ENCODE results near the gene AKT2.
A peak's percentile ranks its signal among the peaks of the same experiment; 100 is the strongest.

AKT2 gene

GRCh38 chr19:40236366-40236765, 48.8 kb downstream of the AKT2 start:
- H4K20me1 ChIP-seq (ENCODE audit: insufficient read depth, low read length, poor library complexity, severe bottlenecking): no peaks in the 10 kb centered on the region
- peaks cover 79% of the 10 kb centered on the region; the same call in 1 of the 2 replicates for H3K36me3 ChIP-seq (ENCODE audit: insufficient read depth, low read length)
- TF ChIP-seq EZH2phosphoT487 (IDR thresholded peaks at IDR 0.05; ENCODE audit: borderline replicate concordance): no peak
- TF ChIP-seq, protein P1, sequence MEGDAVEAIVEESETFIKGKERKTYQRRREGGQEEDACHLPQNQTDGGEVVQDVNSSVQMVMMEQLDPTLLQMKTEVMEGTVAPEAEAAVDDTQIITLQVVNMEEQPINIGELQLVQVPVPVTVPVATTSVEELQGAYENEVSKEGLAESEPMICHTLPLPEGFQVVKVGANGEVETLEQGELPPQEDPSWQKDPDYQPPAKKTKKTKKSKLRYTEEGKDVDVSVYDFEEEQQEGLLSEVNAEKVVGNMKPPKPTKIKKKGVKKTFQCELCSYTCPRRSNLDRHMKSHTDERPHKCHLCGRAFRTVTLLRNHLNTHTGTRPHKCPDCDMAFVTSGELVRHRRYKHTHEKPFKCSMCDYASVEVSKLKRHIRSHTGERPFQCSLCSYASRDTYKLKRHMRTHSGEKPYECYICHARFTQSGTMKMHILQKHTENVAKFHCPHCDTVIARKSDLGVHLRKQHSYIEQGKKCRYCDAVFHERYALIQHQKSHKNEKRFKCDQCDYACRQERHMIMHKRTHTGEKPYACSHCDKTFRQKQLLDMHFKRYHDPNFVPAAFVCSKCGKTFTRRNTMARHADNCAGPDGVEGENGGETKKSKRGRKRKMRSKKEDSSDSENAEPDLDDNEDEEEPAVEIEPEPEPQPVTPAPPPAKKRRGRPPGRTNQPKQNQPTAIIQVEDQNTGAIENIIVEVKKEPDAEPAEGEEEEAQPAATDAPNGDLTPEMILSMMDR (conservative IDR thresholded peaks at IDR 0.05; ENCODE audit: low read length): no peak

GRCh38 chr19:40236026-40236355, 49.2 kb downstream of the AKT2 start:
- H3K9me2 ChIP-seq (replicated peaks; ENCODE audit: low read depth, low read length): no peaks in the 10 kb centered on the region
- H3K4me2 ChIP-seq (ENCODE audit: low read depth, low read length, poor library complexity, severe bottlenecking): no peak overlapping the region
- H4K20me1 ChIP-seq (ENCODE audit: insufficient read depth, low read length, poor library complexity, severe bottlenecking): no peaks in the 10 kb centered on the region
- no peaks in the 10 kb centered on the region for H3K4me1 ChIP-seq (ENCODE audit: insufficient read depth, low read length, poor library complexity, severe bottlenecking)
- no peaks in the 10 kb centered on the region for H3K27me3 ChIP-seq (ENCODE audit: insufficient read depth, low read length, poor library complexity, severe bottlenecking)
- no peak overlapping the region for H3K9ac ChIP-seq (ENCODE audit: low read depth, low read length, poor library complexity, severe bottlenecking)
- H3K9me3 ChIP-seq (ENCODE audit: insufficient read depth, low read depth, low read length): no peaks in the 10 kb centered on the region
- no peaks in the 10 kb centered on the region for H3F3A ChIP-seq (ENCODE audit: low read depth)
- no peaks in the 10 kb centered on the region for H3K79me2 ChIP-seq (ENCODE audit: insufficient read depth, low read length)
- no peak for TF ChIP-seq EZH2phosphoT487 (IDR thresholded peaks at IDR 0.05; ENCODE audit: borderline replicate concordance)
- H3K4me3 ChIP-seq (ENCODE audit: low read length, poor library complexity, severe bottlenecking): no peak overlapping the region
- peaks cover 75% of the 10 kb centered on the region; the same call in 1 of the 2 replicates for H3K36me3 ChIP-seq (ENCODE audit: insufficient read depth, low read length)
- H2AFZ ChIP-seq (ENCODE audit: low read length): no peak overlapping the region

More at GRCh38 chr19:40236366-40236765, 48.8 kb downstream of the AKT2 start:
- Histone ChIP-seq H3K4me1 (ENCODE audit: insufficient read depth, low read length, poor library complexity, severe bottlenecking) (no peaks in the 10 kb centered on the region), H3K9me2 (replicated peaks; ENCODE audit: low read depth, low read length) (no peaks in the 10 kb centered on the region), H2AFZ (ENCODE audit: low read length) (no peak overlapping the region), H3F3A (ENCODE audit: low read depth) (no peaks in the 10 kb centered on the region), H3K4me2 (ENCODE audit: low read depth, low read length, poor library complexity, severe bottlenecking) (no peak overlapping the region), H3K79me2 (ENCODE audit: insufficient read depth, low read length) (no peaks in the 10 kb centered on the region), H3K27me3 (ENCODE audit: insufficient read depth, low read length, poor library complexity, severe bottlenecking) (no peaks in the 10 kb centered on the region), H3K4me3 (ENCODE audit: low read length, poor library complexity, severe bottlenecking) (no peak overlapping the region), H3K9me3 (ENCODE audit: insufficient read depth, low read depth, low read length) (no peaks in the 10 kb centered on the region), H3K9ac (ENCODE audit: low read depth, low read length, poor library complexity, severe bottlenecking) (no peak overlapping the region)

GRCh38 chr19:40235238-40236025, 49.7 kb downstream of the AKT2 start:
- Histone ChIP-seq H4K20me1 (ENCODE audit: insufficient read depth, low read length, poor library complexity, severe bottlenecking) (no peaks in the 10 kb centered on the region), H2AFZ (ENCODE audit: low read length) (no peak overlapping the region), H3K9ac (ENCODE audit: low read depth, low read length, poor library complexity, severe bottlenecking) (no peak overlapping the region), H3K9me3 (ENCODE audit: insufficient read depth, low read depth, low read length) (no peaks in the 10 kb centered on the region), H3F3A (ENCODE audit: low read depth) (no peaks in the 10 kb centered on the region), H3K4me2 (ENCODE audit: low read depth, low read length, poor library complexity, severe bottlenecking) (no peak overlapping the region), H3K79me2 (ENCODE audit: insufficient read depth, low read length) (no peaks in the 10 kb centered on the region), H3K4me1 (ENCODE audit: insufficient read depth, low read length, poor library complexity, severe bottlenecking) (no peaks in the 10 kb centered on the region), H3K9me2 (replicated peaks; ENCODE audit: low read depth, low read length) (no peaks in the 10 kb centered on the region), H3K36me3 (ENCODE audit: insufficient read depth, low read length) (peaks cover 69% of the 10 kb centered on the region; the same call in 1 of the 2 replicates), H3K4me3 (ENCODE audit: low read length, poor library complexity, severe bottlenecking) (no peak overlapping the region), H3K27me3 (ENCODE audit: insufficient read depth, low read length, poor library complexity, severe bottlenecking) (no peaks in the 10 kb centered on the region)
- TF ChIP-seq, protein P1 (conservative IDR thresholded peaks at IDR 0.05; ENCODE audit: low read length): peak; percentile 33
- no peak for TF ChIP-seq EZH2phosphoT487 (IDR thresholded peaks at IDR 0.05; ENCODE audit: borderline replicate concordance)

Measured in Loucy (cell line).